Effector memory CD4-positive, alpha-beta T cell (primary cell): Measurements from ENCODE around the gene RNF180.

ENCODE experiments used
- DNase-seq, 3 donors: peaks; one replicate each; pipeline ENCODE4 v3.0.0-alpha.2; 2020
- H3K27ac ChIP-seq: 2 replicates; pipeline ENCODE4 v1.7.0; 2013; ENCODE audit warnings: mild to moderate bottlenecking, low read length, moderate library complexity; ENCODE audit not compliant: insufficient read depth, poor library complexity, severe bottlenecking
- H3K27me3 ChIP-seq: replicated peaks from 2 replicates; pipeline ENCODE4 v1.7.0; 2013; ENCODE audit warnings: mild to moderate bottlenecking, low read length; ENCODE audit not compliant: insufficient read depth, control insufficient read depth, poor library complexity, severe bottlenecking
- H3K36me3 ChIP-seq: 2 replicates; pipeline ENCODE4 v1.7.0; 2013; ENCODE audit warnings: mild to moderate bottlenecking, low read length, moderate library complexity; ENCODE audit not compliant: control insufficient read depth, insufficient read depth
- H3K4me1 ChIP-seq: 2 replicates; pipeline ENCODE4 v1.7.0; 2013; ENCODE audit warnings: low read length, mild to moderate bottlenecking; ENCODE audit not compliant: control insufficient read depth, insufficient read depth, poor library complexity, severe bottlenecking
- H3K4me3 ChIP-seq: 2 replicates; pipeline ENCODE4 v1.7.0; 2013; ENCODE audit warnings: low read length, low read depth, mild to moderate bottlenecking; ENCODE audit not compliant: insufficient read depth, poor library complexity, severe bottlenecking
- H3K9me3 ChIP-seq: 2 replicates; pipeline ENCODE4 v1.7.0; 2013; ENCODE audit warnings: mild to moderate bottlenecking, low read length, moderate library complexity; ENCODE audit not compliant: control insufficient read depth

The RNF180 gene

GRCh38 chr5:64176301-64176700 is 10.7 kb downstream of the RNF180 start:
- DNase-seq: no peak
- H3K27ac ChIP-seq: no peak overlapping the region
- H3K36me3 ChIP-seq: no peaks in the 10 kb centered on the region
- H3K9me3 ChIP-seq: no peaks in the 10 kb centered on the region
- no peaks in the 10 kb centered on the region for H3K4me1 ChIP-seq
- no peak overlapping the region for H3K4me3 ChIP-seq
- no peaks in the 10 kb centered on the region for H3K27me3 ChIP-seq

GRCh38 chr5:64180661-64181343 is 15.2 kb downstream of the RNF180 start:
- Histone ChIP-seq H3K4me1 (no peaks in the 10 kb centered on the region), H3K4me3 (no peak overlapping the region), H3K27me3 (no peaks in the 10 kb centered on the region), H3K9me3 (no peaks in the 10 kb centered on the region), H3K36me3 (no peaks in the 10 kb centered on the region), H3K27ac (no peak overlapping the region)
- no peak for DNase-seq

- no peaks in the 10 kb centered on the region for H3K9me3 ChIP-seq
- H3K4me3 ChIP-seq: no peak overlapping the region
- no peaks in the 10 kb centered on the region for H3K4me1 ChIP-seq
- no peaks in the 10 kb centered on the region for H3K36me3 ChIP-seq
- no peak overlapping the region for H3K27ac ChIP-seq
- no peak for DNase-seq
- no peaks in the 10 kb centered on the region for H3K27me3 ChIP-seq
Measured at GRCh38 chr5:64181440-64181839, 15.8 kb downstream of the RNF180 start.

- Histone ChIP-seq H3K27ac (no peak overlapping the region), H3K4me1 (no peaks in the 10 kb centered on the region)
- DNase-seq: no peak
Measured at GRCh38 chr5:64183956-64184355, 18.3 kb downstream of the RNF180 start.

GRCh38 chr5:64184832-64185231 is 19.2 kb downstream of the RNF180 start:
- Histone ChIP-seq H3K4me3 (no peak overlapping the region), H3K27ac (no peak overlapping the region), H3K9me3 (no peaks in the 10 kb centered on the region), H3K36me3 (no peaks in the 10 kb centered on the region), H3K4me1 (no peaks in the 10 kb centered on the region), H3K27me3 (no peaks in the 10 kb centered on the region)
- DNase-seq: no peak

More at GRCh38 chr5:64183956-64184355, 18.3 kb downstream of the RNF180 start:
- H3K27me3 ChIP-seq: no peaks in the 10 kb centered on the region
- H3K4me3 ChIP-seq: no peak overlapping the region
- no peaks in the 10 kb centered on the region for H3K36me3 ChIP-seq
- no peaks in the 10 kb centered on the region for H3K9me3 ChIP-seq

GRCh38 chr5:64188776-64189175 is 23.1 kb downstream of the RNF180 start:
- H3K27ac ChIP-seq: no peak overlapping the region
- no peak for DNase-seq

GRCh38 chr5:64190562-64191306 is 25.1 kb downstream of the RNF180 start:
- Histone ChIP-seq H3K4me3 (no peak overlapping the region), H3K9me3 (no peaks in the 10 kb centered on the region), H3K36me3 (no peaks in the 10 kb centered on the region), H3K4me1 (no peaks in the 10 kb centered on the region), H3K27me3 (no peaks in the 10 kb centered on the region), H3K27ac (no peak overlapping the region)
- DNase-seq: no peak

More at GRCh38 chr5:64188776-64189175, 23.1 kb downstream of the RNF180 start:
- Histone ChIP-seq H3K4me1 (no peaks in the 10 kb centered on the region), H3K4me3 (no peak overlapping the region), H3K27me3 (no peaks in the 10 kb centered on the region), H3K36me3 (no peaks in the 10 kb centered on the region), H3K9me3 (no peaks in the 10 kb centered on the region)

GRCh38 chr5:64195981-64196380 is 30.3 kb downstream of the RNF180 start:
- Histone ChIP-seq H3K4me1 (no peaks in the 10 kb centered on the region), H3K27ac (no peak overlapping the region), H3K4me3 (no peak overlapping the region), H3K9me3 (no peaks in the 10 kb centered on the region), H3K36me3 (no peaks in the 10 kb centered on the region), H3K27me3 (no peaks in the 10 kb centered on the region)
- DNase-seq: no peak

GRCh38 chr5:64199425-64199824 is 33.8 kb downstream of the RNF180 start:
- Histone ChIP-seq H3K27me3 (no peaks in the 10 kb centered on the region), H3K4me1 (no peaks in the 10 kb centered on the region), H3K9me3 (no peaks in the 10 kb centered on the region), H3K27ac (no peak overlapping the region), H3K4me3 (no peak overlapping the region), H3K36me3 (no peaks in the 10 kb centered on the region)
- no peak for DNase-seq

- Histone ChIP-seq H3K27me3 (no peaks in the 10 kb centered on the region), H3K4me3 (no peak overlapping the region), H3K4me1 (no peaks in the 10 kb centered on the region), H3K9me3 (no peaks in the 10 kb centered on the region), H3K27ac (no peak overlapping the region), H3K36me3 (no peaks in the 10 kb centered on the region)
- no peak for DNase-seq
Measured at GRCh38 chr5:64201996-64202395, 36.4 kb downstream of the RNF180 start.
